Endodermal cell (in vitro differentiated cells): ENCODE measurements around the gene DOCK10. TPM values are rescaled to one million over a fixed set of nuclear protein-coding genes. Genes with fewer than 3 reads are reported as not detected.

Source experiments
- DNase-seq: peaks from one replicate; pipeline ENCODE4 v3.0.0-alpha.2; 2017
- H3K27ac ChIP-seq: 2 replicates; pipeline ENCODE4 v1.5.1; 2013; ENCODE audit warnings: mild to moderate bottlenecking, low read depth, low read length, moderate library complexity
- H3K27me3 ChIP-seq: 2 replicates; pipeline ENCODE4 v1.6.1; 2013; ENCODE audit warnings: mild to moderate bottlenecking, low read length, moderate library complexity; ENCODE audit not compliant: insufficient read depth, control insufficient read depth, poor library complexity, severe bottlenecking
- H3K36me3 ChIP-seq: 2 replicates; pipeline ENCODE4 v1.7.0; 2013; ENCODE audit warnings: mild to moderate bottlenecking, low read length, moderate library complexity; ENCODE audit not compliant: control insufficient read depth, insufficient read depth
- H3K4me1 ChIP-seq: one replicate; pipeline ENCODE4 v1.7.0; 2013; ENCODE audit warnings: low read length; ENCODE audit not compliant: control insufficient read depth, insufficient read depth
- H3K4me3 ChIP-seq: 2 replicates; pipeline ENCODE4 v1.5.1; 2013; ENCODE audit warnings: mild to moderate bottlenecking, low read length, moderate library complexity
- H3K9ac ChIP-seq: 2 replicates; pipeline ENCODE4 v1.6.1; 2013; ENCODE audit warnings: mild to moderate bottlenecking, low read length, moderate library complexity; ENCODE audit not compliant: poor library complexity, severe bottlenecking; ENCODE audit errors: extremely low read depth
- H3K9me3 ChIP-seq: 2 replicates; pipeline ENCODE4 v1.6.1; 2013; ENCODE audit warnings: mild to moderate bottlenecking, low read length, moderate library complexity; ENCODE audit not compliant: control insufficient read depth
- H3K27ac Mint-ChIP-seq: 2 replicates; pipeline ENCODE4 v1.8.0; 2020; ENCODE audit warnings: mixed read lengths
- H3K27me3 Mint-ChIP-seq: 2 replicates; pipeline ENCODE4 v1.8.0; 2021; ENCODE audit warnings: mild to moderate bottlenecking, mixed read lengths; ENCODE audit not compliant: insufficient read depth
- H3K36me3 Mint-ChIP-seq: 2 replicates; pipeline ENCODE4 v1.8.0; 2020; ENCODE audit warnings: low read depth, mixed read lengths
- H3K4me1 Mint-ChIP-seq: 2 replicates; pipeline ENCODE4 v1.8.0; 2020; ENCODE audit warnings: mixed read lengths
- H3K4me3 Mint-ChIP-seq: 2 replicates; pipeline ENCODE4 v1.8.0; 2020; ENCODE audit warnings: mild to moderate bottlenecking, moderate library complexity, mixed read lengths
- H3K9me3 Mint-ChIP-seq: 2 replicates; pipeline ENCODE4 v1.8.0; 2020; ENCODE audit warnings: mild to moderate bottlenecking, mixed read lengths
- WGBS, 2 experiments: methylation state at CpG; one replicate each; pipeline versions ENCODE4 v1.1.5 to v1.1.7; 2013; ENCODE audit warnings: missing lambda C conversion rate in 2 of 2, mixed read lengths in 1 of 2; ENCODE audit not compliant: insufficient coverage in 1 of 2, insufficient read length in 1 of 2; 5-methylcytosine and 5-hydroxymethylcytosine counted together
- total RNA-seq, 2 donors: library from RNA; stranded (reverse); fragmentation: NEBNext Ultra II Directional in 1 of 2; extraction: Animal tissue kit (Norgen Biotek cat#: 25700) in 1 of 2; gene quantifications; 2 replicates in 1 of 2; 3 replicates in 1 of 2; pipeline ENCODE4 v1.2.1, GENCODE V29; 2021
- TF ChIP-seq, protein P1 (sequence below): fragments of 200-600 bp; sonication (generic); conservative IDR thresholded peaks from 2 replicates; pipeline ENCODE4 v1.5.0; 2021; ENCODE audit warnings: antibody characterized with exemption, mild to moderate bottlenecking

Gene DOCK10
- total RNA-seq, 2 donors from 2014 or later = 0.44 to 1.4 TPM

GRCh38 chr2:224986477-224986876 is 55.8 kb downstream of the DOCK10 start:
- TF ChIP-seq, protein P1, sequence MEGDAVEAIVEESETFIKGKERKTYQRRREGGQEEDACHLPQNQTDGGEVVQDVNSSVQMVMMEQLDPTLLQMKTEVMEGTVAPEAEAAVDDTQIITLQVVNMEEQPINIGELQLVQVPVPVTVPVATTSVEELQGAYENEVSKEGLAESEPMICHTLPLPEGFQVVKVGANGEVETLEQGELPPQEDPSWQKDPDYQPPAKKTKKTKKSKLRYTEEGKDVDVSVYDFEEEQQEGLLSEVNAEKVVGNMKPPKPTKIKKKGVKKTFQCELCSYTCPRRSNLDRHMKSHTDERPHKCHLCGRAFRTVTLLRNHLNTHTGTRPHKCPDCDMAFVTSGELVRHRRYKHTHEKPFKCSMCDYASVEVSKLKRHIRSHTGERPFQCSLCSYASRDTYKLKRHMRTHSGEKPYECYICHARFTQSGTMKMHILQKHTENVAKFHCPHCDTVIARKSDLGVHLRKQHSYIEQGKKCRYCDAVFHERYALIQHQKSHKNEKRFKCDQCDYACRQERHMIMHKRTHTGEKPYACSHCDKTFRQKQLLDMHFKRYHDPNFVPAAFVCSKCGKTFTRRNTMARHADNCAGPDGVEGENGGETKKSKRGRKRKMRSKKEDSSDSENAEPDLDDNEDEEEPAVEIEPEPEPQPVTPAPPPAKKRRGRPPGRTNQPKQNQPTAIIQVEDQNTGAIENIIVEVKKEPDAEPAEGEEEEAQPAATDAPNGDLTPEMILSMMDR = no peak
- no peaks in the 10 kb centered on the region for H3K36me3 ChIP-seq

DNA sequence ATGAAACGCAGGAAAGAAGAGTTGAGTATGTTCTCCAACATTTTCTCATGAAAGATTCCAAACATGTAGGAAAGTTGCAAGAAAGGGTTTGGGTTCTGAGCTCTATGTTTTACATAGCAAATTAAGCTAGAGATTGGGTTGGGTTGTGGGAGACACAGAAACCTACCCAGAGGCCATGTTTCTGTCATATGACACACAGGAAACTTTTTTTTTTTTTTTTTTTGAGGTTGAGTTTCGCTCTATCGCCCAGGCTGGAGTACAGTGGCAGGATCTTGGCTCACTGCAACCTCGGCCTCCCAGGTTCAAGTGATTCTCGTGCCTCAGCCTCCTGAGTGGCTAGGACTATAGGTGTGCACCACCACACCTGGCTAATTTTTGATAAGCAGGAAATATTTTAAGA is 57.6 kb downstream of the DOCK10 start:
- Histone ChIP-seq H3K36me3 (no peaks in the 10 kb centered on the region), H3K27me3 (no peaks in the 10 kb centered on the region), H3K9me3 (no peaks in the 10 kb centered on the region), H3K9ac (no peak overlapping the region), H3K4me1 (no peaks in the 10 kb centered on the region), H3K27ac (no peak overlapping the region), H3K4me3 (no peak overlapping the region)
- H3K27ac Mint-ChIP-seq = no peak overlapping the region
- TF ChIP-seq, protein P1 = no peak
- no peak overlapping the region for H3K4me3 Mint-ChIP-seq
- H3K4me1 Mint-ChIP-seq = peaks cover 4% of the 10 kb centered on the region
- no peaks in the 10 kb centered on the region for H3K36me3 Mint-ChIP-seq
- WGBS, 2 experiments = 92% methylated on average over 5 of the region's 5 CpGs; no CpG with 5 or more reads in 1 of the 2 experiments
- no peak for DNase-seq
- H3K9me3 Mint-ChIP-seq = no peaks in the 10 kb centered on the region
- H3K27me3 Mint-ChIP-seq = peaks cover 2% of the 10 kb centered on the region

More at GRCh38 chr2:224986477-224986876, 55.8 kb downstream of the DOCK10 start:
- H3K27ac ChIP-seq = no peak overlapping the region
- 62 to 100% methylated on average over 1 of the region's 1 CpG for WGBS, 2 experiments
- Mint-ChIP-seq H3K36me3 (no peaks in the 10 kb centered on the region), H3K4me3 (no peak overlapping the region), H3K27me3 (peaks cover 2% of the 10 kb centered on the region), H3K27ac (no peak overlapping the region), H3K9me3 (no peaks in the 10 kb centered on the region), H3K4me1 (peaks cover 8% of the 10 kb centered on the region)
- no peaks in the 10 kb centered on the region for H3K4me1 ChIP-seq
- no peak for DNase-seq
- no peaks in the 10 kb centered on the region for H3K27me3 ChIP-seq
- no peak overlapping the region for H3K9ac ChIP-seq
- H3K9me3 ChIP-seq = no peaks in the 10 kb centered on the region
- no peak overlapping the region for H3K4me3 ChIP-seq

DNA sequence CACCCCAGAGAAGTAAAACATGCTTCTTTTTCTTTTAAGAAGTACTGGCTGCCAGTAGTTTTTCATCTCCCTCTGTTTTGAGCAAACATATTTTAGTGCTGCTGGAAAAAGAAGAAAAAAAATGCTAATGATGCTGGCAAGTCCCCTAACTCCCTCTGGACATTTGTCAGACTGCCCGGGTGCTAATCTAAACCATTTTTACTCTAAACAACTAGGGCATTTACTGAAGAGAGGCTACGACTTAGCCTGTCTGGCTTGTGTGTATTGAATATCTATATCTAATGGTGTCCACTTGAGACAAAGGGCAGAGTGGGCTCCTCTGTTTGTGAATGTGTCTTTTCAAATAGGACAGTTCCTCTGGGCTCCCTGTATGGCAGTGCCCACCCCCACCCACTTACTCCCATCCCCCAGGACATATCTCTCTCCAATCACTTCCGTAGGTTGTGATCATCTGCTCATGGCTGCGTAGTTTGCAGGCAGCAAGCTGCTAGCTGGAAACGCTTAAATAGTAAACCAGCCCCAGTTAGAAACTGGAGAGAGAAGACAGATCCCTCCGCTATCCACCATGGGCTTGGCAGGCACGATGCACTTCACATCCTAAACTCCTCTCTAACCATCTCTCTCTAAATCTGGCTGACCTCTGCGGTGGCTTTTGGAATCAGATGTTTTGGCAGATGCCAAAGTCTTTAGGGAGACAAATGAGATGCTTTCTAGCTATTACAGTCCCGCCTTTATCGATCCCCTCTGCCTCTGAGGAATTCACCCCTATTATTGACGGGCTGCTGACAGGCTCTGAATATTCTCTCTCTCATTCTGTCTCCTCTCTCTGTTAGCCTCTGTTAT is 58.3 kb downstream of the DOCK10 start:
- WGBS, 2 experiments = 74 to 84% methylated on average over 6 to 11 of the region's 11 CpGs
- peaks cover 2% of the 10 kb centered on the region for H3K27me3 Mint-ChIP-seq
- no peaks in the 10 kb centered on the region for H3K9me3 ChIP-seq
- TF ChIP-seq, protein P1 = no peak
- no peaks in the 10 kb centered on the region for H3K36me3 Mint-ChIP-seq
- no peak overlapping the region for H3K4me3 Mint-ChIP-seq
- H3K27me3 ChIP-seq = no peaks in the 10 kb centered on the region
- no peaks in the 10 kb centered on the region for H3K9me3 Mint-ChIP-seq
- H3K27ac ChIP-seq = no peak overlapping the region
- H3K4me1 ChIP-seq = no peaks in the 10 kb centered on the region
- H3K27ac Mint-ChIP-seq = no peak overlapping the region
- no peak overlapping the region for H3K9ac ChIP-seq
- no peak overlapping the region for H3K4me3 ChIP-seq
- H3K4me1 Mint-ChIP-seq = no peaks in the 10 kb centered on the region
- no peaks in the 10 kb centered on the region for H3K36me3 ChIP-seq
- no peak for DNase-seq
